Heart left ventricle (tissue), 16 donors: ENCODE results near the gene CTSW. TPM values are rescaled to one million over a fixed set of nuclear protein-coding genes. Genes with fewer than 3 reads are reported as not detected.
A peak's percentile ranks its signal among the peaks of the same experiment; 100 is the strongest.

Experiments
- ATAC-seq, 4 donors: fragments of 200-7000 bp; cut with Tn5 transposase; one replicate each; pipeline ENCODE4 v1.9.1; 2020 to 2022; ENCODE audit warnings: moderate library complexity in 4 of 4, mild to moderate bottlenecking in 3 of 4, moderate number of reproducible peaks in 1 of 4
- DNase-seq, 5 donors: peaks; one replicate each; pipeline ENCODE4 v3.0.0-alpha.2; 2020
- H3K27ac ChIP-seq, 12 donors: fragments of 200-600 bp; sonication (generic) in 4 of 12; one replicate each; pipeline versions ENCODE4 v1.5.0 to v1.8.0; 2016 to 2022; ENCODE audit warnings: mild to moderate bottlenecking in 2 of 12
- H3K27me3 ChIP-seq, 9 donors: fragments of 200-600 bp; sonication (generic) in 2 of 9; one replicate each; pipeline versions ENCODE4 v1.5.1 to v1.8.0; 2016 to 2022; ENCODE audit warnings: mild to moderate bottlenecking in 3 of 9
- H3K36me3 ChIP-seq, 9 donors: fragments of 200-600 bp; sonication (generic) in 2 of 9; one replicate each; pipeline versions ENCODE4 v1.5.0 to v1.8.0; 2018 to 2022; ENCODE audit warnings: mild to moderate bottlenecking in 2 of 9
- H3K4me1 ChIP-seq, 12 donors: fragments of 200-600 bp; sonication (generic) in 4 of 12; one replicate each; pipeline versions ENCODE4 v1.5.0 to v1.8.0; 2016 to 2022; ENCODE audit warnings: mild to moderate bottlenecking in 3 of 12
- H3K4me3 ChIP-seq, 12 donors: fragments of 200-600 bp; sonication (generic) in 4 of 12; one replicate each; pipeline versions ENCODE4 v1.5.0 to v1.8.0; 2017 to 2022; ENCODE audit warnings: mild to moderate bottlenecking in 9 of 12, moderate library complexity in 4 of 12
- H3K9me3 ChIP-seq, 12 donors: fragments of 200-600 bp; sonication (generic) in 4 of 12; one replicate each; pipeline versions ENCODE4 v1.5.0 to v1.8.0; 2016 to 2022; ENCODE audit warnings: mild to moderate bottlenecking in 1 of 12
- POLR2A ChIP-seq, 2 donors: fragments of 450-650 bp; IDR thresholded peaks; one replicate each; pipeline ENCODE4 v1.6.1; 2017; ENCODE audit warnings: antibody characterized with exemption in 2 of 2, mild to moderate bottlenecking in 2 of 2, moderate library complexity in 2 of 2
- whole genome bisulfite sequencing, 4 donors: extraction: QIAGEN DNeasy Blood & Tissue Kit in 2 of 4; methylation state at CpG; one replicate each; pipeline versions ENCODE4 v1.1.5 to v1.1.7; 2013 to 2018; 5-methylcytosine and 5-hydroxymethylcytosine counted together
- intact Hi-C, 10 donors: fragments of 100-400 bp; cut with DNase I; formaldehyde crosslinking; loops; one replicate each; pipeline versions ENCODE4 v1.11.1 to v1.14.2; 2022
- polyA plus RNA-seq, 2 donors: library from polyadenylated mRNA; stranded (reverse); fragments of 200-250 nt; gene quantifications; one replicate each; pipeline ENCODE4 v1.2.3, GENCODE V29; 2013
- total RNA-seq, 9 donors: library from RNA; depleted of rRNA in 2 of 9; stranded (reverse); fragments of >200 nt in 2 of 9; fragmentation: NEBNext Ultra II Directional in 3 of 9; extraction: Animal tissue kit (Norgen Biotek cat#: 25700) in 3 of 9; gene quantifications; one replicate each; pipeline versions ENCODE4 v1.1.0 to v1.2.4, GENCODE V29; 2016 to 2023
- TF ChIP-seq, protein P1 (sequence below), 12 donors: fragments of 200-600 bp; sonication (generic) in 4 of 12; IDR thresholded peaks; one replicate each; pipeline versions ENCODE4 v1.5.0 to v1.8.0; 2018 to 2022; ENCODE audit warnings: antibody characterized with exemption in 12 of 12, mild to moderate bottlenecking in 5 of 12
- donor health status: ischemic (EF 13 %, LVEDD 7.1; RV severe dilation, severe dysfunction).
- donor health status: healthy with polysubstance abuse.
- donor health status: DM: no; HTN: yes; CAD: no.
- donor health status: DM: no; HTN: no; CAD: no.
- donor health status: ischemic (EF 25% LVEDD 6.9; RV normal size, moderate dysfunction).
- donor health status: ischemic (EF 25% LVEDD 5.7; RV mildly dilated, moderate dysfunction).
- donor health status: healthy.
- donor health status: DM: yes; HTN: yes; CAD: no.
- donor health status: ischemic (EF 35%, LVEDD 5.7; RV mildly dilated, moderate dysfunction).
- donor health status: nonischemic (EF 11% LVEDD 7.7; RV severe dilation, severe dysfunction).
- donor health status: DM: yes; HTN: yes; CAD: no.
- donor health status: PGD.
- donor health status: ischemic (EF 29% LVEDD 5.4; RV normal size, mild dysfunction).
- donor health status: nonischemic (EF 23%, LVEDD 6.1; RV moderate dilation, normal function).

The CTSW gene
- total and polyA plus RNA-seq, 11 donors: 0.16 to 9.4 (median 0.84) TPM; not detected in 1

- TF ChIP-seq POLR2A (IDR thresholded peaks at IDR 0.05): no peak
- TF ChIP-seq, protein P1, sequence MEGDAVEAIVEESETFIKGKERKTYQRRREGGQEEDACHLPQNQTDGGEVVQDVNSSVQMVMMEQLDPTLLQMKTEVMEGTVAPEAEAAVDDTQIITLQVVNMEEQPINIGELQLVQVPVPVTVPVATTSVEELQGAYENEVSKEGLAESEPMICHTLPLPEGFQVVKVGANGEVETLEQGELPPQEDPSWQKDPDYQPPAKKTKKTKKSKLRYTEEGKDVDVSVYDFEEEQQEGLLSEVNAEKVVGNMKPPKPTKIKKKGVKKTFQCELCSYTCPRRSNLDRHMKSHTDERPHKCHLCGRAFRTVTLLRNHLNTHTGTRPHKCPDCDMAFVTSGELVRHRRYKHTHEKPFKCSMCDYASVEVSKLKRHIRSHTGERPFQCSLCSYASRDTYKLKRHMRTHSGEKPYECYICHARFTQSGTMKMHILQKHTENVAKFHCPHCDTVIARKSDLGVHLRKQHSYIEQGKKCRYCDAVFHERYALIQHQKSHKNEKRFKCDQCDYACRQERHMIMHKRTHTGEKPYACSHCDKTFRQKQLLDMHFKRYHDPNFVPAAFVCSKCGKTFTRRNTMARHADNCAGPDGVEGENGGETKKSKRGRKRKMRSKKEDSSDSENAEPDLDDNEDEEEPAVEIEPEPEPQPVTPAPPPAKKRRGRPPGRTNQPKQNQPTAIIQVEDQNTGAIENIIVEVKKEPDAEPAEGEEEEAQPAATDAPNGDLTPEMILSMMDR (IDR thresholded peaks at IDR 0.05): no peak
- ATAC-seq: no peak
- peaks cover 0 to 30% (median 18%) of the 10 kb centered on the region in 12 donors for H3K4me1 ChIP-seq
- peak in 3 of 5 donors; percentile 11 to 53 (median 22) for DNase-seq
- H3K27me3 ChIP-seq: no peaks in the 10 kb centered on the region
- H3K36me3 ChIP-seq: peaks cover 0 to 86% (median 81%) of the 10 kb centered on the region in 9 donors
- no peaks in the 10 kb centered on the region for H3K9me3 ChIP-seq
- no peak overlapping the region for H3K4me3 ChIP-seq
- intact Hi-C loops: loop anchor here in 1 of 10 donors (10.0 kb wide), 1 partner anchor 480 kb away; the partner anchor contains the start of genes B4GAT1 and BRMS1
- WGBS, 4 donors: 80 to 86% (median 83%) methylated on average over 17 to 18 of the region's 18 CpGs
- no peak overlapping the region for H3K27ac ChIP-seq
These were observed 14.7 kb upstream of the CTSW start for GRCh38 chr11:65864706-65865471.

DNA sequence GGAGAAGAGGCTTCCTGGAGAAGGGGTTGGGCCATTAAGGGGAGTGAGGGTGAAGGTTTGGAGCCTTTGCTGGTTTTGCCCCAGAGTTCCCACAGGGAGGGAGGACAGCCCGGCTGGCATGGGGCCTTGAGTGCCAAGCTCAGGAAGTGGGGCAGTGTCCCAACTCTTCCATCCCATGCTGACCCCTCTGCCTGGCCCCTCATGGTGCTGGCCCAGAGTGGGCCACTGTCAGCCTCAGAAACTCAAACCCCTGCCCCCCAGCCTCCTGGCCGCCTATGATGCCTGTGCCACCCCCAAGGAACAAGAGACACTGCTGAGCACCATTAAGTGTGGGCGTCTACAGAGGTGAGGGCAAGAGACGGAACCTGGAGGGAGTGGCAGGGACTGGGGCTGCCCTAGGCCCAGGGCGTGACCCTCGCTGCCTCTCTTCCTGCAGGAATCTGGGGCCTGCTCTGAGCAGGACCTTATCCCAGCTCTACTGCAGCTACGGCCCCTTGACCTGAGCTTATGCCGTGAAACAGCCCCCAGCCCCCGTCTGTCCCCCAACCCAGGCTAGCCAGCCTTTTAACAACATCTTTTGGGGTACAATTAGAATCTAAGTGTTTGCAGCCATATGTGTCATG lies 14.0 kb upstream of the CTSW start:
- ATAC-seq: no peak

DNA sequence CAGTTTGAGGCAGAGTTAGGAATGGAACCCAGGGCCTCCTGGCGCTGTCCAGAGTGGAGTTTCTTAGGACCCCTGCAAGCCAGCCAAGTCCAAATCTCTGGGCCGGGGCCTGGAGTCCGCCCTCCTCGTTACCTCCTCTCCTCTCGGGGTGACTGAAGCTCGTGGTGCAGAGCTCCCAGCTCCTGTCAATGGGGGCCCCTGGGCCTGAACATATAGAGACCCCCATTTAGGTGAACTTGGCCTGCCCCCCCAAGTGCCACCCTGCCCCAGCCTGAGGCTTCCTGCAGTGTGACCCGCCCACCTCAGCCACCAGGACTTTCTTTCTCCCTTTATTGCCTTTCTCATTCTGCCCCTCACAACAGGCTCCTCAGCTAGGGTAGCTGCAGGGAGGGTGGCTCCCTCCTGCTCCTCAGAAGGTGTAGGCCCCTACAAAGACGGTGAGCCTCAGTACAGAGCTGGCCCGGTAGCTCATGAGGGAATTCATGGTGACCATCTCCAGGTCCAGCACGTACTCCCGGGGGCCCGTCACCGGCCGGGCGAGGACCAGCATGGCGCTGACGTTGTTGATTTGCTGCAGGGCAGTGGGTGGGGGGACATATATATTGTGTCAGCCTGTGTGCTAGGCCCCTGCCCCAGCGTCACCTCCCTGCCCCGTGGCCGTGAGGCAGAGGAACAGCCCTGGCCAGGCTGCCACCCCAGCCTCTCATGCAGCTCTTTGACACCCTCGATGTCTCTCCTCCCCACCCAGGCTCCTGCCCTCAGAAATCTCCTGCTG lies 12.9 kb upstream of the CTSW start:
- Histone ChIP-seq H3K27ac (no peak overlapping the region), H3K4me3 (no peak overlapping the region), H3K9me3 (no peaks in the 10 kb centered on the region), H3K27me3 (no peaks in the 10 kb centered on the region), H3K36me3 (peaks cover 0 to 89% (median 81%) of the 10 kb centered on the region in 9 donors), H3K4me1 (peaks cover 2 to 38% (median 24%) of the 10 kb centered on the region in 12 donors)
- DNase-seq (peak in 2 of 5 donors; percentile 10 to 49), ATAC-seq (no peak)
- TF ChIP-seq, protein P1 (IDR thresholded peaks at IDR 0.05): no peak
- no peak for TF ChIP-seq POLR2A (IDR thresholded peaks at IDR 0.05)
- 78 to 86% (median 83%) methylated on average over 12 to 21 of the region's 21 CpGs for WGBS, 4 donors
- intact Hi-C loops: loop anchor here in 1 of 10 donors (10.0 kb wide), 1 partner anchor 478 kb away; the partner anchor contains the start of genes B4GAT1 and BRMS1

More for the DNA sequence above, 14.0 kb upstream of the CTSW start:
- peaks cover 0 to 93% (median 83%) of the 10 kb centered on the region in 9 donors for H3K36me3 ChIP-seq
- H3K27ac ChIP-seq: no peak overlapping the region
- no peaks in the 10 kb centered on the region for H3K9me3 ChIP-seq
- peaks cover 0 to 38% (median 22%) of the 10 kb centered on the region in 12 donors for H3K4me1 ChIP-seq
- intact Hi-C loops: loop anchor here in 1 of 10 donors (10.0 kb wide), 1 partner anchor 479 kb away; the partner anchor contains the start of genes B4GAT1 and BRMS1
- peak in 2 of 5 donors; percentile 10 to 33 for DNase-seq
- WGBS, 4 donors: 77 to 92% (median 85%) methylated on average over 5 to 9 of the region's 9 CpGs
- H3K4me3 ChIP-seq: no peak overlapping the region
- H3K27me3 ChIP-seq: no peaks in the 10 kb centered on the region
- TF ChIP-seq, protein P1 (IDR thresholded peaks at IDR 0.05): no peak
- no peak for TF ChIP-seq POLR2A (IDR thresholded peaks at IDR 0.05)
